Astrocyte (in vitro differentiated cells and primary cell): Measurements from ENCODE around the gene ZMPSTE24. TPM values are rescaled to one million over a fixed set of nuclear protein-coding genes. Genes with fewer than 3 reads are reported as not detected.

Source experiments
- DNase-seq: peaks from one replicate; pipeline ENCODE4 v3.0.0-alpha.2; 2010; ENCODE audit warnings: low read depth
- FAIRE-seq: peaks from 2 replicates; lab custom pipeline; 2011; peaks lifted over from hg19 to GRCh38; lab: Jason Lieb, UNC
- H2AFZ ChIP-seq: 2 replicates; pipeline ENCODE4 v1.6.0; 2012; ENCODE audit warnings: low read depth, low read length, inconsistent platforms
- H3K27ac ChIP-seq: 2 replicates; pipeline ENCODE4 v1.5.1; 2011; ENCODE audit warnings: low read depth, low read length, inconsistent platforms
- H3K27me3 ChIP-seq: 2 replicates; pipeline ENCODE4 v1.6.0; 2011; ENCODE audit warnings: low read length, inconsistent platforms; ENCODE audit not compliant: insufficient read depth
- H3K36me3 ChIP-seq: 2 replicates; pipeline ENCODE4 v1.5.1; 2011; ENCODE audit warnings: low read length, inconsistent platforms; ENCODE audit not compliant: insufficient read depth
- H3K4me1 ChIP-seq: 2 replicates; pipeline ENCODE4 v1.5.1; 2011; ENCODE audit warnings: low read length, inconsistent platforms; ENCODE audit not compliant: insufficient read depth
- H3K4me2 ChIP-seq: 2 replicates; pipeline ENCODE4 v1.6.0; 2012; ENCODE audit warnings: low read length, inconsistent platforms
- H3K4me3 ChIP-seq: 2 replicates; pipeline ENCODE4 v1.5.1; 2011; ENCODE audit warnings: low read depth, mild to moderate bottlenecking, low read length, inconsistent platforms; ENCODE audit not compliant: insufficient read depth
- H3K79me2 ChIP-seq: 2 replicates; pipeline ENCODE4 v1.6.0; 2012; ENCODE audit warnings: mild to moderate bottlenecking, low read length, inconsistent platforms; ENCODE audit not compliant: insufficient read depth
- H3K9ac ChIP-seq: 2 replicates; pipeline ENCODE4 v1.6.0; 2012; ENCODE audit warnings: mild to moderate bottlenecking, low read length, inconsistent platforms
- H3K9me3 ChIP-seq: 2 replicates; pipeline ENCODE4 v1.5.1; 2012; ENCODE audit warnings: low read depth, mild to moderate bottlenecking, low read length, inconsistent platforms; ENCODE audit not compliant: insufficient read depth
- H4K20me1 ChIP-seq: 2 replicates; pipeline ENCODE4 v1.6.0; 2012; ENCODE audit warnings: low read length, inconsistent platforms; ENCODE audit not compliant: insufficient read depth
- H3K27ac Mint-ChIP-seq: one replicate; pipeline ENCODE4 v1.8.0; 2021; ENCODE audit warnings: mild to moderate bottlenecking, mixed read lengths; ENCODE audit not compliant: unreplicated experiment
- H3K27me3 Mint-ChIP-seq: one replicate; pipeline ENCODE4 v1.8.0; 2021; ENCODE audit warnings: low read depth, mixed read lengths; ENCODE audit not compliant: unreplicated experiment
- H3K36me3 Mint-ChIP-seq: one replicate; pipeline ENCODE4 v1.8.0; 2021; ENCODE audit warnings: low read depth, mixed read lengths; ENCODE audit not compliant: unreplicated experiment
- H3K4me1 Mint-ChIP-seq: one replicate; pipeline ENCODE4 v1.8.0; 2021; ENCODE audit warnings: low read depth, mixed read lengths; ENCODE audit not compliant: unreplicated experiment
- H3K4me3 Mint-ChIP-seq: one replicate; pipeline ENCODE4 v1.8.0; 2021; ENCODE audit warnings: mild to moderate bottlenecking, moderate library complexity, mixed read lengths; ENCODE audit not compliant: unreplicated experiment
- H3K9me3 Mint-ChIP-seq: one replicate; pipeline ENCODE4 v1.8.0; 2021; ENCODE audit warnings: mild to moderate bottlenecking, mixed read lengths; ENCODE audit not compliant: unreplicated experiment
- EZH2 ChIP-seq: IDR thresholded peaks from 2 replicates; pipeline ENCODE4 v1.6.1; 2012; ENCODE audit warnings: mild to moderate bottlenecking, low read length, inconsistent platforms; ENCODE audit not compliant: insufficient read depth
- total RNA-seq: library from RNA; stranded (reverse); gene quantifications from 2 replicates; pipeline ENCODE4 v1.2.1, GENCODE V29; 2021
- TF ChIP-seq, protein P1 (sequence below): IDR thresholded peaks from 2 replicates; pipeline ENCODE4 v1.5.1; 2011; ENCODE audit warnings: low read depth, mild to moderate bottlenecking, inconsistent platforms, low read length, moderate library complexity; ENCODE audit not compliant: insufficient read depth

Gene ZMPSTE24
- total RNA-seq, 1 donor from 2014 or later: 62.4 TPM

DNA sequence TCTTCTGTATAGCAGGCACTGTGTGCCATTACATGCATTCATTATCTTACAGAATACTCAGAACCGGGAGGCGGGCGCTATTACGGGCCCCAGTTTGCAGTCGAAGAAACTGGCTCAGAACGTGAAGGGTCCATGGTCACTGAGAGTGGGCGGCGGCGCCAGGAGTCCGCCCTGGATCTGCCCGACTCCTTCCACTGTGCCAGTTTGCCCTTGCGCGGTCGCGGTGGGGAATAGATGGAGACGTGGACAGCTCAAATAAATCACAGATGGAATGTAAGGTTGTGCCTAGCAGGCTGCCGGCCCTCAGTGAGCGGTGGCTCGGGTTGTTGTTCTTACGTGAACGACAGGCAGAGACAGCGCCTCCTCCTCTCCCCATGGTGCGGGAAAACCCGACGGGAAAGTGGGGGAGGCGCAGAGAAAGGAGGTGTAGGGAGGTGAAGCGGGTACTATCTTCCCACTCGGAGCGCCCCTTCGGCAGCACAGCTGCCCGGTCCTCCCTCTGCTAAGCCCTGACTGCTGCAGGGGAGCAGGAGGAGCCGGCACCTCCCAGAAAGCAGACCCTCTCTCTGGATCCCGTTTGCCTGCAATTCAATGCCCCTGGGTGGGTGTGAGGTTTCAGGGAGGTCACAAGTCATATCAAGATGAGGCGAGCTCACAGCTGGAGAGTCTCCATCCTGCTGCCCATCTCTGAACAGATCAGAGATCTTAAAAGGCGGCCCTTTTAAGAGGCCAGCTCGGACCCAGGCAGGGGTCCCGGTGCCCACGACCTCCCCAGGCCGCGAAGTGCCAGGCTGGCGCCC is 58.0 kb downstream of the ZMPSTE24 start:
- peak overlapping the region; percentile 68 for H2AFZ ChIP-seq
- peak; percentile 67 for TF ChIP-seq EZH2
- TF ChIP-seq, protein P1, sequence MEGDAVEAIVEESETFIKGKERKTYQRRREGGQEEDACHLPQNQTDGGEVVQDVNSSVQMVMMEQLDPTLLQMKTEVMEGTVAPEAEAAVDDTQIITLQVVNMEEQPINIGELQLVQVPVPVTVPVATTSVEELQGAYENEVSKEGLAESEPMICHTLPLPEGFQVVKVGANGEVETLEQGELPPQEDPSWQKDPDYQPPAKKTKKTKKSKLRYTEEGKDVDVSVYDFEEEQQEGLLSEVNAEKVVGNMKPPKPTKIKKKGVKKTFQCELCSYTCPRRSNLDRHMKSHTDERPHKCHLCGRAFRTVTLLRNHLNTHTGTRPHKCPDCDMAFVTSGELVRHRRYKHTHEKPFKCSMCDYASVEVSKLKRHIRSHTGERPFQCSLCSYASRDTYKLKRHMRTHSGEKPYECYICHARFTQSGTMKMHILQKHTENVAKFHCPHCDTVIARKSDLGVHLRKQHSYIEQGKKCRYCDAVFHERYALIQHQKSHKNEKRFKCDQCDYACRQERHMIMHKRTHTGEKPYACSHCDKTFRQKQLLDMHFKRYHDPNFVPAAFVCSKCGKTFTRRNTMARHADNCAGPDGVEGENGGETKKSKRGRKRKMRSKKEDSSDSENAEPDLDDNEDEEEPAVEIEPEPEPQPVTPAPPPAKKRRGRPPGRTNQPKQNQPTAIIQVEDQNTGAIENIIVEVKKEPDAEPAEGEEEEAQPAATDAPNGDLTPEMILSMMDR: no peak

DNA sequence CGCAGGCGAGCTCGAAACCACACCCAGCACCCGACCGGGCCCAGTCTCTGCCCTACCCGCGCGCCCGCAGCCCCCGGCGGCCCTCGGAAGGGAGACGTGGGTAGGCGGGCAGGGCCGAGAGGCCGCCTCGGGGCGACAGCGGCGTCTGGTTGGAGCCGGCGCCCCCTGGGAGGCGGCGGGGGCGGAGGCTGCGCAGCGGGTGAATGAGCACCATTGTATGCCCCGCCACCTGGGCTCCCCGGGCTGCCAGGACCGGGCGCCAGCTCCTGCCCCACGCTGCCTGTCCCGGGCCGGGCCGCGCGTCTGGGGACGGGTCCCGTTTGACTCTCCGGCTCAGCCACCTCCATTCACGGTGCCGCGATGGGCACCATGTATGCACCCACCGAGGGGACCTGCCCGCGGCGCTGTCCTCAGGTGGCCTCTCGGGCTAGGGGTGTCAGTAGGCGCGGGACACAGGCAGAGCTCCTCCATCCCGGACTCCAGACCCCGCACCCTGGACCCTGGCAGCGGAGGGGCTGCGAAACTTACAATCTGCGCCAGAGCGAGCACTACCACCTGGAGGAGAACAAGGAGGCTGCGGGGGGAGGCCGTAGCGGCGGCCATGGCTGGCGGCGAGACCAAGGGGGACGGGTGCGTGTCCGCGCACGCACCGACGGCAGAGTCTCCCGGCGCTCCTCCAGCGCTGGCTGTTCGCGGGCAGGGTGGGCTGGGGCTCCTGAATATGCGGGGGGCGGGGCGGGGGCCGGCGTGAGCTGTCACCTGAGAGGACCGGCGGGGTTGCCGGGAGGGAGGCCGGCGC is 58.8 kb downstream of the ZMPSTE24 start, which contains the start of gene COL9A2:
TSS of gene COL9A2 (minus strand) at position 692 of the 799 bp plus-strand sequence. CDS start at position 603, 89 bp downstream.
- Histone ChIP-seq H3K4me1 (peaks cover 22% of the 10 kb centered on the region), H3K79me2 (no peaks in the 10 kb centered on the region), H3K4me3 (peak within 1 kb of the TSS; percentile 49), H3K4me2 (peak within 1 kb of the TSS; percentile 74), H3K36me3 (no peaks in the 10 kb centered on the region), H2AFZ (peak within 1 kb of the TSS; percentile 68), H3K27me3 (peaks cover 25% of the 10 kb centered on the region), H3K27ac (no peak within 1 kb of the TSS), H3K9ac (peak within 1 kb of the TSS; percentile 43), H3K9me3 (no peaks in the 10 kb centered on the region), H4K20me1 (no peaks in the 10 kb centered on the region)
- peak; percentile 91 for TF ChIP-seq EZH2
- TF ChIP-seq, protein P1: no peak
- Mint-ChIP-seq H3K4me3 (no peak within 1 kb of the TSS), H3K4me1 (peaks cover 17% of the 10 kb centered on the region), H3K27me3 (peaks cover 30% of the 10 kb centered on the region), H3K36me3 (peaks cover 3% of the 10 kb centered on the region), H3K27ac (no peak within 1 kb of the TSS), H3K9me3 (no peaks in the 10 kb centered on the region)
- FAIRE-seq: no peak
- DNase-seq: no peak

More for the DNA sequence above, 58.0 kb downstream of the ZMPSTE24 start:
- H3K4me1 Mint-ChIP-seq: peaks cover 17% of the 10 kb centered on the region
- H3K27ac ChIP-seq: no peak overlapping the region
- H3K9ac ChIP-seq: peak overlapping the region; percentile 43
- H3K9me3 Mint-ChIP-seq: no peaks in the 10 kb centered on the region
- H3K4me3 ChIP-seq: peak overlapping the region; percentile 49
- FAIRE-seq (no peak), DNase-seq (no peak)
- H3K27me3 ChIP-seq: peaks cover 25% of the 10 kb centered on the region
- H3K4me3 Mint-ChIP-seq: no peak overlapping the region
- no peak overlapping the region for H3K27ac Mint-ChIP-seq
- peak overlapping the region; percentile 74 for H3K4me2 ChIP-seq
- peaks cover 22% of the 10 kb centered on the region for H3K4me1 ChIP-seq
- H3K36me3 Mint-ChIP-seq: peaks cover 3% of the 10 kb centered on the region
- H4K20me1 ChIP-seq: no peaks in the 10 kb centered on the region
- H3K27me3 Mint-ChIP-seq: peaks cover 30% of the 10 kb centered on the region
- H3K36me3 ChIP-seq: no peaks in the 10 kb centered on the region
- no peaks in the 10 kb centered on the region for H3K79me2 ChIP-seq
- no peaks in the 10 kb centered on the region for H3K9me3 ChIP-seq
